DOHH2 (cell line): ENCODE data around the gene ENTPD3.
"Not testable (repeated sequence)": the region's sequence is repeated elsewhere in the genome, so short reads cannot be mapped to it uniquely, and the experiment has no call there.

Experiments
- H3F3A ChIP-seq: fragments of 200-600 bp; sonication (generic), shearing (Covaris generic); 2 replicates; pipeline ENCODE4 v1.6.0; 2016; ENCODE audit warnings: antibody characterized with exemption, mild to moderate bottlenecking; ENCODE audit not compliant: control insufficient read depth, insufficient read depth
- H3K27ac ChIP-seq: fragments of 200-600 bp; sonication (generic); 2 replicates; pipeline ENCODE4 v1.5.1; 2014; ENCODE audit warnings: low read depth, mild to moderate bottlenecking, low read length, moderate library complexity
- H3K27me3 ChIP-seq: fragments of 200-600 bp; sonication (generic); 2 replicates; pipeline ENCODE4 v1.6.1; 2014; ENCODE audit warnings: mild to moderate bottlenecking, low read length, mixed read lengths; ENCODE audit not compliant: control insufficient read depth
- H3K36me3 ChIP-seq: fragments of 200-600 bp; sonication (generic); 2 replicates; pipeline ENCODE4 v1.6.1; 2014; ENCODE audit warnings: mild to moderate bottlenecking, low read length, moderate library complexity, mixed read lengths; ENCODE audit not compliant: control insufficient read depth
- H3K4me1 ChIP-seq: fragments of 200-600 bp; sonication (generic); 2 replicates; pipeline ENCODE4 v1.6.1; 2014; ENCODE audit warnings: mild to moderate bottlenecking, low read length, mixed read lengths; ENCODE audit not compliant: control insufficient read depth
- H3K4me2 ChIP-seq: fragments of 200-600 bp; sonication (generic); 2 replicates; pipeline ENCODE4 v1.6.0; 2014; ENCODE audit warnings: mild to moderate bottlenecking, low read length, moderate library complexity
- H3K4me3 ChIP-seq: fragments of 200-600 bp; sonication (generic); 2 replicates; pipeline ENCODE4 v1.5.1; 2014; ENCODE audit warnings: mild to moderate bottlenecking, low read length, mixed read lengths
- H3K79me2 ChIP-seq: fragments of 200-600 bp; sonication (generic); 2 replicates; pipeline ENCODE4 v1.6.1; 2014; ENCODE audit warnings: mild to moderate bottlenecking, low read length, mixed read lengths; ENCODE audit not compliant: control insufficient read depth
- H3K9me2 ChIP-seq: fragments of 200-600 bp; sonication (generic); replicated peaks from 2 replicates; pipeline ENCODE4 v1.6.1; 2014; ENCODE audit warnings: mild to moderate bottlenecking, low read length, mixed read lengths; ENCODE audit not compliant: control insufficient read depth
- H3K9me3 ChIP-seq: fragments of 200-600 bp; sonication (generic); 2 replicates; pipeline ENCODE4 v1.6.1; 2014; ENCODE audit warnings: antibody characterized with exemption, low read length, mixed read lengths; ENCODE audit not compliant: control insufficient read depth, insufficient read depth
- H4K20me1 ChIP-seq: fragments of 200-600 bp; sonication (generic); 2 replicates; pipeline ENCODE4 v1.6.0; 2014; ENCODE audit warnings: low read depth, mild to moderate bottlenecking, antibody characterized with exemption, low read length, moderate library complexity; ENCODE audit not compliant: control insufficient read depth, insufficient read depth
- CTCF ChIP-seq: fragments of 200-600 bp; sonication (generic); IDR thresholded peaks from one replicate; pipeline ENCODE4 v1.5.1; 2014; ENCODE audit warnings: antibody characterized with exemption, mild to moderate bottlenecking, low read depth, low read length; ENCODE audit not compliant: poor library complexity, severe bottlenecking
- EZH2phosphoT487 ChIP-seq: fragments of 200-600 bp; sonication (generic); IDR thresholded peaks from 2 replicates; pipeline ENCODE4 v1.6.1; 2017; ENCODE audit warnings: borderline replicate concordance, mild to moderate bottlenecking, antibody characterized with exemption, low read length, moderate library complexity, mixed read lengths

The ENTPD3 gene

GRCh38 chr3:40461161-40461560 lies 74.2 kb downstream of the ENTPD3 start:
- Histone ChIP-seq H4K20me1 (peaks cover 28% of the 10 kb centered on the region), H3K27me3 (no peaks in the 10 kb centered on the region), H3K36me3 (peaks cover 85% of the 10 kb centered on the region), H3K9me3 (no peaks in the 10 kb centered on the region), H3K4me3 (no peak overlapping the region), H3K4me2 (no peak overlapping the region), H3K79me2 (peaks cover 55% of the 10 kb centered on the region), H3F3A (peaks cover 60% of the 10 kb centered on the region), H3K27ac (no peak overlapping the region), H3K9me2 (no peaks in the 10 kb centered on the region), H3K4me1 (peaks cover 19% of the 10 kb centered on the region)
- TF ChIP-seq CTCF (no peak), EZH2phosphoT487 (no peak)

DNA sequence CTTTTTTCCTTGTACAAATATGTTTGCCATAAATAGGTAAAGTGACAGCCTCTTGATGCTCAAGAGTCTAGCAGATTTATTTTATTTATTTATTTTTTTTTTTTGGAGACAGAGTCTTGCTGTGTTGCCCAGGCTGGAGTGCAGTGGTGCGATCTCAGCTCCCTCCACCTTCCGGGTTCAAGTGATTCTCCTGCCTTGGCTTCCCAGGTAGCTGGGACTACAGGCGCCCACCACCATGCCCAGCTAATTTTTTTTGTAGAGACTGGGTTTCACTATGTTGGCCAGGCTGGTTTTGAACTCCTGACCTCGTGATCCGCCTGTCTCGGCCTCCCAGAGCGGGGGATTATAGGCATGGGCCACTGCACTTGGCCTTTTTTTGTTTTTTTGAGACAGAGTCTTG lies 75.9 kb downstream of the ENTPD3 start:
- not testable (repeated sequence) for H3K4me2 ChIP-seq, H3K27me3 ChIP-seq, H3K9me3 ChIP-seq, H3K4me3 ChIP-seq, H3K9me2 ChIP-seq, H3K27ac ChIP-seq
- Histone ChIP-seq H3K4me1 (peaks cover 14% of the 10 kb centered on the region), H3K79me2 (peaks cover 38% of the 10 kb centered on the region), H3K36me3 (peaks cover 90% of the 10 kb centered on the region), H3F3A (peaks cover 73% of the 10 kb centered on the region), H4K20me1 (peaks cover 26% of the 10 kb centered on the region)

DNA sequence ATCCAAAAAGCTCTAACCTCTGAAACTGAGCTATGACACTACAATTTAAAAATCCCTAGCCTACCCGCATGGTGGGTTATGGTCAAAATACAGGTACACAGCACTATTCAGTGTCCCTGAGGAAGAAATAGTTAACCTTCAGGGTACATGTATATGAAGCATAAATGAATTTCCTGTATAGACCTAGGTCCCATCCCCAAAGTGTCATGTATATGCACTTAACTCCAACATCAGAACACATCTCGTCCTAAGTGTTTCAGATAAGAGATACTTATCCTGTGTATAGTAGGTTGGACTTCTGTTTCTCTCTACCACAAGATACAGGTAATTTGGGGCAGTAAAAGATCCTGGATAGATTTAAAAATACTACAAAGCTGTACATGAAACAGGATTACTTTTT lies 76.6 kb downstream of the ENTPD3 start:
- Histone ChIP-seq H3K36me3 (peaks cover 88% of the 10 kb centered on the region), H3K4me2 (no peak overlapping the region), H3K27ac (no peak overlapping the region), H3K79me2 (peaks cover 31% of the 10 kb centered on the region), H4K20me1 (peaks cover 19% of the 10 kb centered on the region), H3K9me3 (no peaks in the 10 kb centered on the region), H3K9me2 (no peaks in the 10 kb centered on the region), H3F3A (peaks cover 71% of the 10 kb centered on the region), H3K4me3 (no peak overlapping the region), H3K27me3 (no peaks in the 10 kb centered on the region), H3K4me1 (peaks cover 8% of the 10 kb centered on the region)
- TF ChIP-seq CTCF (no peak), EZH2phosphoT487 (no peak)

DNA sequence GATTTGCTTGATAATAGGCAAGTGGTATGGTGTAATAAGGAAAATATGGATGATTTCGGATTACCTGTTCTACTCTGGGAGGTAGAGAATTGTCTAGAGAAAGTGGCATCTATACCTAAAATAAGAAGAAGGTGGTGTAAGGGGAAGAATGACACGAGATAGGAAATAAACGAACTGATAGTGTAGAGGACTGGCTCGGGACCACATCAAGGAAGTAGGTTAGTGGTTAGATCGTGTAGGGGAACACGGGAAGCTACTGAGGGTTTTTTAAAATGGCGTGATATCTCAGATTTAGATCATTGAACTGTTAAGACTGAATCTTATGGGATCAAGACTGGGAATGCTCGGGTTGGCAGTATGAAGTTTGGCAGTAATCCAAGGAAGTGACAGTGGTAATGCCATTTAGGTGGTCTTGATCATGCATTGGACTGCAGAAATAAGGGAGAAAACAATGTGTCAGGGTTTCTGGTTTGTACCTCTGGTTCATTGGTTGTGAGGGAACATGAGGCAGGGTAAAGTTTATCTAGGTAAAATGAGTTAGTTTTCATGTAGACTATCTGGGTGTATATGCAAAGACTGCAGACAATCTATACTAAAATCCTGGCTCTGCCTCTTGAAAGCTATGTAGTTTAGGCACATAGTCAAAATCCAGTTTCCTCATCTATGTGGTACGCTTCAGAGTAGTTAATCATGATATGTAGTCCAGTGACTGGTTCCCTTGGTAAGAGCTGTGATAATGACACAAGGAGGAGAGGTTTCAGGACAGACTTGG lies 77.5 kb downstream of the ENTPD3 start:
- TF ChIP-seq EZH2phosphoT487 (no peak), CTCF (no peak)
- Histone ChIP-seq H3K36me3 (peaks cover 78% of the 10 kb centered on the region), H3K27ac (no peak overlapping the region), H3K79me2 (peaks cover 21% of the 10 kb centered on the region), H4K20me1 (peaks cover 11% of the 10 kb centered on the region), H3K9me2 (no peaks in the 10 kb centered on the region), H3K4me2 (no peak overlapping the region), H3K9me3 (no peaks in the 10 kb centered on the region), H3K4me1 (no peaks in the 10 kb centered on the region), H3K27me3 (no peaks in the 10 kb centered on the region), H3K4me3 (no peak overlapping the region), H3F3A (peaks cover 63% of the 10 kb centered on the region)
